Motor neuron (in vitro differentiated cells): Measurements from ENCODE around the gene PRF1. TPM values are rescaled to one million over a fixed set of nuclear protein-coding genes. Genes with fewer than 3 reads are reported as not detected.
"Not testable (repeated sequence)": the region's sequence is repeated elsewhere in the genome, so short reads cannot be mapped to it uniquely, and the experiment has no call there.

ENCODE experiments used
- ATAC-seq, 8 experiments: fragments of 200-7000 bp; cut with Tn5 transposase; replicated peaks in 6 of 8; 2 replicates each; pipeline ENCODE4 v1.8.0; 2021; ENCODE audit warnings: mild to moderate bottlenecking in 8 of 8, moderate library complexity in 8 of 8
- H3K27ac ChIP-seq, 2 donors: fragments of 250-450 bp; sonication (Bioruptor Pico); 2 replicates each; pipeline ENCODE4 v1.9.0; 2021; ENCODE audit warnings: antibody characterized with exemption in 2 of 2, mild to moderate bottlenecking in 2 of 2, moderate library complexity in 1 of 2
- H3K4me1 ChIP-seq, 2 donors: fragments of 250-450 bp; sonication (Bioruptor Pico); replicated peaks in 1 of 2; 2 replicates each; pipeline ENCODE4 v1.6.1; 2021; ENCODE audit warnings: antibody characterized with exemption in 2 of 2, mild to moderate bottlenecking in 2 of 2, moderate library complexity in 1 of 2
- H3K4me3 ChIP-seq, 5 donors: fragments of 250-450 bp; sonication (Bioruptor Pico); 2 replicates each; pipeline ENCODE4 v1.9.0; 2021; ENCODE audit warnings: antibody characterized with exemption in 5 of 5, mild to moderate bottlenecking in 5 of 5, moderate library complexity in 4 of 5
- WGBS, 10 experiments: fragments of 450-650 bp; shearing (Covaris generic); methylation state at CpG; one replicate each; pipeline ENCODE4 v1.0.0; 2022; 5-methylcytosine and 5-hydroxymethylcytosine counted together
- in situ Hi-C, 9 experiments: fragments of 400-800 bp; cut with MboI; loops; one replicate each; pipeline ENCODE4 v1.15.0; 2021; ENCODE audit warnings: low sequenced_read_pairs in 9 of 9, low pct_unique_long_range_greater_than_20kb in 2 of 9; ENCODE audit not compliant: unreplicated experiment in 9 of 9
- total RNA-seq, 8 experiments: library from RNA; unstranded; fragments of 300-600 nt; gene quantifications; 2 replicates each; pipeline versions ENCODE4 v1.2.3 to v1.2.4, GENCODE V29; 2022

PRF1 gene
- total RNA-seq, 8 experiments from 2014 or later = 0.05 to 0.45 (median 0.42) TPM; not detected in 3

DNA sequence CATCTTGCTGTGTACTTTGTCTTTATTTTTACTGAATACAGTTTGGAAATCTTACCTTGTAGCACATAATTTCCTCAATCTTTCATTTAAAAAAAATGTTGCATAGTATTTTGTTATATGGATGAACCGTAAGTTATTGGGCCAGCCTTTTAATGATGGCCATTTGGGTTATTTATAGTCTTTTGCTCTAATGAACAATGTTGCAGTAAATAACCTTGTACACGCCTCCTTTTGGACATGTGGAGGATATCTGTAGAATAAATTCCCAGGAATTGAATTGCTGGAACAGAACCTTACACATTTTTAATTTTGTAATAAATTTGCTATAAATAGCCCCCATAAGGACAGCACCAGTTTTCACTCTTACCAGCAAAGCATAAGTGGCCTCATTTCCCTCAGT lies 12.7 kb upstream of the PRF1 start:
- ATAC-seq = peak in 3 of 8 experiments; percentile 58 to 89 (median 62)
- H3K27ac ChIP-seq = no peak overlapping the region

DNA sequence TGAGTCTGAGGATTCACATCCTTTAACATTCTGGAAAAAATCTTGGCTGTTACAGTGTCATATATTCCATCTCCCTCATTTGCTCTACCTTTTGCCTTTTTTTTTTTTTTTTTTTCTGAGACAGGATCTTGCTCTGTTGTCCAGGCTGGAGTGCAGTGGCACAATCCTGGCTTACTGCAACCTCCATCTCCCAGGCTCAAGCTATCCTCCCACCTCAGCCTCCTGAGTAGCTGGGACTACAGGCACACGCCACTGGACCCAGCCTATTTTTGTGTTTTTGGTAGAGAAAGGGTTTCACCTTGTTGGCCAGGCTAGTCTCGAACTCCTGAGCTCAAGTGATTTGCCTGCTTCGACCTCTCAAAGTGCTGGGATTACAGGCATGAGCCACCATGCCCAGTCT lies 11.8 kb upstream of the PRF1 start:
- 13 to 100% (median 80%) methylated on average over 1 to 3 of the region's 3 CpGs; no CpG with 5 or more reads in 2 of the 10 experiments for WGBS, 10 experiments
- not testable (repeated sequence) for ATAC-seq, H3K27ac ChIP-seq, H3K4me3 ChIP-seq
- H3K4me1 ChIP-seq = peaks cover 0 to 14% of the 10 kb centered on the region in 2 donors
- in situ Hi-C loops = loop anchor here in 1 of 9 experiments (25.0 kb wide), 1 partner anchor 248 kb away; no protein-coding TSS in a partner anchor

More for the DNA sequence above, 12.7 kb upstream of the PRF1 start:
- no peak overlapping the region for H3K4me3 ChIP-seq
- WGBS, 10 experiments = 45 to 100% (median 66%) methylated on average over 1 to 2 of the region's 2 CpGs
- H3K4me1 ChIP-seq = peaks cover 0 to 14% of the 10 kb centered on the region in 2 donors
- in situ Hi-C loops = loop anchor here in 1 of 9 experiments (25.0 kb wide), 1 partner anchor 247 kb away; no protein-coding TSS in a partner anchor

DNA sequence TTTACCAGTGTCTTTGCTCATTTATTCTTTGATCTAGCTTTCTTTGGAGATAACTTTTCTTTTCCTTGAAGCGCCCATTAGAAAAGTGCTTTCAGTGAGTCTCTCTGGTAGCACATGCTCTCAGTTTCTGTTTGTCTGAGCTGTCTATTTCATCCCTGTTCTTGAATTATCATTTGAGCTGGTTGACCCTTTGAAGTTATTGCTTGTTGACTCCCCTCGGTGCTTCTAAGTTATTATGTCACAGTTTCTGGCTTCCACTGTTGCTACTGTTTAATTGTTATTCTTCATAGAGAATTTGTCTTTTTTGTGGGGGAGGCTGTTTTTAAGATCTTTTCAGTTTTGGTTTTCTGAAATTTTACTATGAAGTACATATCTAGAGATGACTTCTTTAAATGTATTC lies 11.4 kb upstream of the PRF1 start:
- 33 to 100% (median 74%) methylated on average over 1 to 2 of the region's 2 CpGs for WGBS, 10 experiments
- no peak overlapping the region for H3K4me3 ChIP-seq
- H3K4me1 ChIP-seq = peaks cover 0 to 14% of the 10 kb centered on the region in 2 donors
- H3K27ac ChIP-seq = no peak overlapping the region
- ATAC-seq = no peak
- in situ Hi-C loops = loop anchor here in 1 of 9 experiments (25.0 kb wide), 1 partner anchor 248 kb away; no protein-coding TSS in a partner anchor

DNA sequence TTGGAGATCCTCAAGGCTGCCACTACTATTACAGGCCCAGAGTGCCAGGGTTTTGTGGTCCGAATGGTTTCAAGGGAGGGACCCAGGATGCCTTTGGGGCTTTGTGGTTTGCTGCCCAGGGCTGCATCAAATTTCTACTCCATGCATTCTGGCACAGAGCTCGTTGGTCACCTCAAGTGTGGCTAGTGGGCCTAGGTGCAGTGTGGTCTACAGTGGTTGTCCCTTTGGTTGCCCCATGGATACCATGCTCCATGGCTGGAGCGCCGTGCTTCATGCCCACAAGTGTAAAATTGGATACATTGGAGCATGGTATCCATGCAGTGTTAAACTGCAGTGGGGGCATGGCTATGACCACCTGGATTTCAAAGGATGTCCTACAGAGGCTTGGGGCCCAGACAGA lies 5.4 kb upstream of the PRF1 start:
- in situ Hi-C loops = loop anchor here in 1 of 9 experiments (25.0 kb wide), 1 partner anchor 254 kb away; no protein-coding TSS in a partner anchor

DNA sequence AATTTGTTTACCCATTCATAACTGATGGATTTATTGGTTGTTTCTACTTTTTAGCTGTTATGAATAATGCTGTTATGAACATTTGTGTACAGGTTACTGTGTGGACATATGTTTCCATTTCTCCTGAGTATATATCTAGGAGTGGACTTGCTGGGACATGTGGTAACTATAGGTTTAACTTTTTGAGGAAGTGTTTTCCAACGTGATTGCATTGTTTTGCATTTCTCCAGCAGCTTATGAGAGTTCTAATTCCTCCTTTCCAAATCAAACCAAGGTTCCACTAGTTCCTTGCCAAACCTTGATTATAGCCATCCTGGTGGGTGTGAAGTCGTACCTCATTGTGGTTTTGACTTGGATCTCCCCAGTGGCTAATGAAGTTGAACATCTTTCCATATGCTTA lies 2.6 kb upstream of the PRF1 start:
- Histone ChIP-seq H3K4me3 (no peak overlapping the region), H3K27ac (no peak overlapping the region), H3K4me1 (no peaks in the 10 kb centered on the region)
- in situ Hi-C loops = loop anchor here in 1 of 9 experiments (25.0 kb wide), 1 partner anchor 257 kb away; no protein-coding TSS in a partner anchor
- ATAC-seq = no peak
- WGBS, 10 experiments = 10 to 100% (median 54%) methylated on average over 1 to 2 of the region's 2 CpGs

More for the DNA sequence above, 5.4 kb upstream of the PRF1 start:
- 25 to 100% (median 80%) methylated on average over 1 to 2 of the region's 4 CpGs; no CpG with 5 or more reads in 3 of the 10 experiments for WGBS, 10 experiments
- no peak for ATAC-seq
- Histone ChIP-seq H3K27ac (no peak overlapping the region), H3K4me3 (no peak overlapping the region), H3K4me1 (no peaks in the 10 kb centered on the region)

DNA sequence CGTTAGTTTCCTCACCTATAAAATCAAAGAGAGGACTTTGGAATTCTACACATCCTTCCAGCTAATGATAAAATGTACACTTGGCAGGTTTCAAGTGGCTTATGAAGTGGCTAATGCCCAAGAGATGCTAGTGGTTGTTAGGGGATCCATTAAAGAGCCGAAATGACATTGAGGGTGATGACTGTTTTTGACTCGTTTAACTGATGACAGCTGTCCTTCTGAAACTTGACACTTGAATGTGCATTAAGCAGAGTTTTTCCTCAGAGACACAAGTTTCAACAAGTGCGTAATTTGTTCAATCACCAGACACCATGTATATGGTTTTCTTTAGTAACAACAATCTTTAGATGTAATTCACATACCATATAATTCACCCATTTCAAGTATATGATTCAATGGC lies 1.6 kb upstream of the PRF1 start:
- in situ Hi-C loops = loop anchor here in 1 of 9 experiments (25.0 kb wide), 1 partner anchor 258 kb away; no protein-coding TSS in a partner anchor
- WGBS, 10 experiments = 53 to 100% (median 92%) methylated on average over 1 to 4 of the region's 4 CpGs
- Histone ChIP-seq H3K4me3 (no peak overlapping the region), H3K27ac (no peak overlapping the region), H3K4me1 (no peaks in the 10 kb centered on the region)
- ATAC-seq = no peak

DNA sequence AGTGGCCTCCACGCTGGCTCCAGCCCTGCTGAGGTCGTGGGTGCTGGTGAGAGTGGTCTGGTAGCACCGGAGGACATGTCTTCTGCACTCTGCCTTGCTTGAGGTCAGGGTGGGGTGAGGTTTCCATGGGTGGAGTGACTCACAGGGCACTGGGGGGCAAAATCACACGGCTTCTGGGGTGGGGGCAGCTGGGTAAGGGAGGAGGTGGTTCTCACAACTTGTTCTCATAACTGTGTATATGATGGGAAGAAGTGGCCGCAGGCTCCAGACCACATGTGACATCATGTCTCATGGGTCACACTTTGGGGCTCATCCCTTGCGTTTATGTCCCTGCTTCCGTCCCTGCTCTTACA lies 884 bp upstream of the PRF1 start:
- Histone ChIP-seq H3K27ac (no peak overlapping the region), H3K4me1 (no peaks in the 10 kb centered on the region), H3K4me3 (no peak overlapping the region)
- ATAC-seq = no peak
- 80% methylated on average over 1 of the region's 7 CpGs; no CpG with 5 or more reads in 9 of the 10 experiments for WGBS, 10 experiments
- in situ Hi-C loops = loop anchor here in 1 of 9 experiments (25.0 kb wide), 1 partner anchor 259 kb away; no protein-coding TSS in a partner anchor

DNA sequence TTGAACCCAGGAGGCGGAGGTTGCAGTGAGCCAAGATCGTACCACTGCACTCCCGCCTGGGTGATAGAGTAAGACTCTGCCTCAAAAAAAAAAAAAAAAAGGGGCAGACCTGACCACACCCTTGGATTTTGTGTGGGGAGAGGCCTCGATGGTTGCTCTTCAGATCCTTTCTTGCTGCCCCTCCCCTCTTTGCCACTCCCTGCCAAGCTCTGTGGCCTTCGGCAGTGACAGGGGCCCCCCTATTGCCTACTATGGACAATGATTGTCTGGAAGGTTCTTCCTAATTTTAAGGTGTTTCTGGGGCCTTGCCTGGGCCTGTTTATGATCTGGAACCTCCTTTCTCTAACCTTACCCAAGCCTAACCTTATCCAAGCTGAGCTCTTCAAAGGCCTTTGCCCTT lies 795 bp downstream of the PRF1 start:
- ATAC-seq = no peak
- Histone ChIP-seq H3K4me1 (peaks cover 0 to 6% of the 10 kb centered on the region in 2 donors), H3K27ac (no peak overlapping the region), H3K4me3 (no peak overlapping the region)
- in situ Hi-C loops = loop anchor here in 1 of 9 experiments (25.0 kb wide), 1 partner anchor 261 kb away; no protein-coding TSS in a partner anchor
- WGBS, 10 experiments = 20 to 57% (median 44%) methylated on average over 1 to 3 of the region's 5 CpGs; no CpG with 5 or more reads in 7 of the 10 experiments

DNA sequence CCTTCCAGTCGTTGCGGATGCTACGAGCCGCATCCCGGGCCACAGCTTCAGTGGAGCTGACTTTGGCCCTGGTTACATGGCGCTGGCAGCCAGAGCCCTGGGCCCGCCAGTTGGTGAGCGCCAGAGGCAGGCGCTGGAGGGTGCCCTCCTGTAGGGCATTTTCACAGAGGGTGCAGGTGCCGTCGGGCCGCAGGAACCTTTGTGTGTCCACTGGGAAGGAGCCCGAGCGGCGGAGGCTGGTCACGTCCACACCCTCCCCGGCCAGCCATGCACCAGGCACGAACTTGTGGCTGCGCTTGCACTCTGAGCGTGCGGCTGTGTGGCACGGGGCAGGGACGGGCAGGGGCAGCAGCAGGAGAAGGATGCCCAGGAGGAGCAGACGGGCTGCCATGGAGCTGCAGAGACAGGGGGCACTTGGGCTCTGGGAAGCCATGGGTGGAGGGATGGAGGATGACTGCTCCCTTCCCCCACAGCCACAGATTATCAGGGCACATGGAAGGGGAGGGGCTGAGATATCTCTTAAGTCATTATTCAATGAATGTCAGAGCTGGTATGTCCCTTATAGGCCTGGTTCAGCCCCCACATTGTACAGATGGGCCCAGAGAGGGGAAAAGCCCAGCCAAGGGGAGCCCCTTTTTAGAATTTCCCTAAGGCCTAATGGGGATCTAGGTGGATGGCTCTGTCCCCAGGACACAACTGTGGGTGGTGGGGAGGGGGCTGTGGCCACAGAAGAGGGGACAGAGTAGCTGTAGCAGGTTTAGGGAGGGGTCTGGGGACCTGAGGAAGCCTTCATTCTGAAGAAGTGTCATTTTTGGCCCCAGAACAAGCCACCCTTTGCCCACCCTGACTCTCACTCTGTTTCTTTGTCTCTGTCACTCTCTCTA lies 1.8 kb downstream of the PRF1 start:
- WGBS, 10 experiments = 60 to 100% (median 92%) methylated on average over 1 to 7 of the region's 24 CpGs; no CpG with 5 or more reads in 5 of the 10 experiments
- Histone ChIP-seq H3K27ac (no peak overlapping the region), H3K4me1 (peaks cover 0 to 6% of the 10 kb centered on the region in 2 donors), H3K4me3 (no peak overlapping the region)
- no peak for ATAC-seq
- in situ Hi-C loops = loop anchor here in 1 of 9 experiments (25.0 kb wide), 1 partner anchor 262 kb away; no protein-coding TSS in a partner anchor

DNA sequence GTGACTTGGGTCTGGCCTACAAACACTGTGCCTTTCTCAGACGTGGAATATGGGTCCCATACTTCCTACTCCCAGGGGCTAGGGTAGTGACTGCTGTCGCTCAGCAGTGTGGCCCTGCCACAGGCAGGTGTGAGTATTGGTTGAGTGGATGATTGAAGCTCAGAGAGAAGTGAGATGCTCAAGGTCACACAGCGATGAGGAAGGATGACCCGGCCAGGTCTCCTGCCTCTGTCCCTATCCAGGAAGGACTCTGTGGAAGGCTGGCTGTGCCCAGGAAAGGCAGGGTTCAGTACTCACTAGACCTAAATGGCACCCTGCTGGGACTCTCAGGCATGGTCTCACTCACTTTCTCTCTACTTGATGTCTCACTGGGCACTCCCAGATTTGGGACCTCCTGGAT lies 2.8 kb downstream of the PRF1 start:
- 86% methylated on average over 2 of the region's 4 CpGs; no CpG with 5 or more reads in 9 of the 10 experiments for WGBS, 10 experiments
- H3K4me3 ChIP-seq = no peak overlapping the region

DNA sequence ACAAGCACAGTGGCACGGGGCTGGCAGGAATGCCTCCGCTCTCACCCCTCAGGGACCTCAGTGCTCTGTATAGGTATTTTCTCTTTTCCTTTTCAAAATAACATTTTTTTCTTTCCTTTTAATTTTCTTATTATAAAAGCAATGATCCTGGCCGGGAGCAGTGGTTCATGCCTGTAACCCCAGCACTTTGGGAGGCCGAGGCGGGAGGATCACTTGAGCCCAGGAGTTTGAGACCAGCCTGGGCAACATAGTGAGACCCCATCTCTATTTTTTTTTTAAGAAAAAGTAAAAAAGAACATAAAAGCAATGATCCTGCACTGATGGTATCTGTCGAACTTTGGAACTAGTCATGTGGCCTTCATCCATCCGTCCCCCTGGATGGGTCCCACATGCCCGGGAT lies 3.2 kb downstream of the PRF1 start:
- WGBS, 10 experiments = 75 to 100% (median 100%) methylated on average over 1 to 7 of the region's 8 CpGs; no CpG with 5 or more reads in 2 of the 10 experiments
- peaks cover 0 to 6% of the 10 kb centered on the region in 2 donors for H3K4me1 ChIP-seq
- ATAC-seq = no peak

More for the DNA sequence above, 2.8 kb downstream of the PRF1 start:
- ATAC-seq = no peak
- in situ Hi-C loops = loop anchor here in 1 of 9 experiments (25.0 kb wide), 1 partner anchor 263 kb away; no protein-coding TSS in a partner anchor
- Histone ChIP-seq H3K4me1 (peaks cover 0 to 6% of the 10 kb centered on the region in 2 donors), H3K27ac (no peak overlapping the region)

DNA sequence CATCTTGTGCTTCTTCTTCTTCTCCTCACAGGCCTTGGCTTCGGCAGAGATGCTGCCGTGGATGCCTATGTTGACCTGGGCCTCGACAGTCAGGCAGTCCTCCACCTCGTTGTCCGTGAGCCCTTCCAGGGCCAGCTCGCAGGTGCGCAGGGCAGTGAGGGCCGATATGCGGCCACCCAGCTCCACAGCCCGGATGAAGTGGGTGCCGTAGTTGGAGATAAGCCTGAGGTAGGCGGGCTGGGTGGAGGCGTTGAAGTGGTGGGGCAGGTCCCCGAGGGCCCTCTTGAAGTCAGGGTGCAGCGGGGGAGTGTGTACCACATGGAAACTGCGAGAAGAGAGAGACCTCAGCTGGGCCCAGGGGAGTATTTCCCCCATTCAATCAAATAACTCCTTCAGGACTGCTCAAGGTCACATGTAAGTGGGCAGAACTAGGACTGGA lies 3.7 kb downstream of the PRF1 start:
- in situ Hi-C loops = no loop called here
- 20 to 100% (median 83%) methylated on average over 1 to 6 of the region's 16 CpGs; no CpG with 5 or more reads in 5 of the 10 experiments for WGBS, 10 experiments

More for the DNA sequence above, 3.2 kb downstream of the PRF1 start:
- in situ Hi-C loops = no loop called here
- H3K27ac ChIP-seq = no peak overlapping the region
- no peak overlapping the region for H3K4me3 ChIP-seq

More for the DNA sequence above, 3.7 kb downstream of the PRF1 start:
- Histone ChIP-seq H3K27ac (no peak overlapping the region), H3K4me3 (no peak overlapping the region), H3K4me1 (peaks cover 0 to 6% of the 10 kb centered on the region in 2 donors)
- no peak for ATAC-seq
